HS-27A (cell line): ENCODE results near the gene PIGT.

Experiments used
- DNase-seq: peaks from one replicate; pipeline ENCODE4 v3.0.0-alpha.2; 2012; ENCODE audit warnings: low read depth, missing footprints

PIGT gene

DNA sequence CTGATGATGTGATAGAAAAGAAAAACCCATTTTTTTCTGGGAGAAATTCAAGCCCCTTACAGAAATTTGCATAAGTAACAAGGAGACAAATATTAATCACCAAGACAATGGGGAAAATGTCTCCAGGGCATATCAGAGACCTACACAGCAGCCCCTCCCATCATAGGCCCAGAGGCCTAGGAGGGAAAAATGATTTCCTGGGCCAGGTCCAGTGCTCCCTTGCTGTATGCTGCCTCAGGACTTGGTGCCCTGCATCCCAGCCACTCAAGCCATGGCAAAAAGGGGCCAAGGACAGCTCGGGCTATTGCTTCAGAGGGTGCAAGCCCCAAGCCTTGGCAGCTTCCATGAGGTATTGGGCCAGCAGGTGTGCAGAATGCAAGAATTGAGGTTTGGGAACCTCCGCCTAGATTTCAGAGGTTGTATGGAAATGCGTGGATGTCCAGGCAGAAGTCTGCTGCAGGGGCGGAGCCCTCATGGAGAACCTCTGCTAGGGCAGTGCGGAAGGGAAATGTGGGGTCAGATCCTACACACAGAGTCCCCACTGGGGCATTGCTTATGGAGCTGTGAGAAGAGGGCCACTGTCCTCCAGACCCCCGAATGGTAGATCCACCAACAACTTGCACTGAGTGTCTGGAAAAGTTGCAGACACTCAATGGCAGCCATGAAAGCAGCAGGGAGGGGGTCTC, 15.5 kb upstream of the PIGT start:
- DNase-seq: no peak

- no peak for DNase-seq
Observed at GRCh38 chr20:45402946-45403345, 13.0 kb upstream of the PIGT start.

DNA sequence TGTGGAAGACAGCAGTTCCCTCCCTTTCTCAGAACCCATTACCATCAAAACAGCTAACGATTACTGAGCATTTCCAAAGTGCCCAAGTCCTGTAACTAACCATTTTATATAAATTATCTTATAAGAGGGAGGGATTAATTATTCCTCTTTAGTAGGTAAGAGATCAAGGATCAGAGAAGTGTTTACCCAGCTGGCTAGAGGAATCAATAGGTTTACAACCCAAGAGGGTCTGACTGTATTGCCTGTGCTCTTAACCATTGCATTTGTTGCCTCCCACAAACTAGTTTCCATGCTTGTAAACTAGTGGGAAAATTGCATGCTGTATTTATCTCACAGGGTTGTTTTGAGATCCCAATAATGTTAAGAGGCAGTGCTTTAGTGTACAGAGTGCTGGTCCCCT, 11.5 kb upstream of the PIGT start:
- no peak for DNase-seq

GRCh38 chr20:45405571-45406259, 10.2 kb upstream of the PIGT start:
- DNase-seq: no peak

DNA sequence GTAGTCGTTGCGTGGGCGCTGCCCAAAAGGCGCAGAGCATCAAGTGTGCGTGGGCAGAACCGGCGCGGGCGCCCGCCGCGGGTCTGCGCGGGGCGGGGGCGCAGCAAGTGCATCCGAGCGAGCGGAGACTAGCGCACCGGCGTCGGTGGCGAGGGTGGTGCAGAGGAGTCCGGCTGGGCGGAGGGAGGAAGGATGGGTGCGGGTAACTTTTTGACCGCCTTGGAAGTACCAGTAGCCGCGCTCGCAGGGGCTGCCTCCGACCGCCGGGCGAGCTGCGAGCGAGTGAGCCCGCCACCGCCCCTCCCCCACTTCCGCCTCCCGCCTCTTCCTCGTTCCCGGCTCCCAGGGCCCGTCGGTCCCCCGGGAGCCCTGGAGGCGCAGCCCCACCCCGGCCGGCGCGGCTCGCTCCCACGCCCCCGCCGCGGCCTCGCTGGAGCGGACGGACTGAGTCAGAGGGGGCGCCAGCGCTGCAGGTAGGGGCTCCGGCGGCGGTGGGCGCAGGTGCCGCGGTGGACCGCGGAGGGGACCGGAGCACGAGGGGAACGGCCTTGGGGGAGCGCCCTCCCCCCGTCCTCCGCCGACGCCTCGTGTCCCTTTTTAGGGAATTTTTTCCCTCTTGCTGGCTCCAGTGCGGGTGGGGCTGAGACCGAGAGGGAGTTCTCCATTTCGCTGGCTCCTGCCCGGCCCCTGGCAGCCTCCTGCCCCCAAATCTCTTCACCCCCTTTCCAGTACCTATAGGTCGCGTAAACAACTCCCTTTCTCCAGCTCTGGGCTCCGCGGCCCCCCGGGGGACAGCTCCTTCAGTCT, 9.5 kb upstream of the PIGT start:
- no peak for DNase-seq

- DNase-seq: no peak
Observed at GRCh38 chr20:45407067-45407745, 8.7 kb upstream of the PIGT start.

GRCh38 chr20:45407783-45408645, 7.9 kb upstream of the PIGT start, which contains the start of gene DBNDD2:
Gene DBNDD2, plus strand, starts transcription at chr20:45408289. Its CDS starts 179 bp downstream, at chr20:45408468.
- no peak for DNase-seq

GRCh38 chr20:45408646-45409213, 7.2 kb upstream of the PIGT start:
- no peak for DNase-seq

DNA sequence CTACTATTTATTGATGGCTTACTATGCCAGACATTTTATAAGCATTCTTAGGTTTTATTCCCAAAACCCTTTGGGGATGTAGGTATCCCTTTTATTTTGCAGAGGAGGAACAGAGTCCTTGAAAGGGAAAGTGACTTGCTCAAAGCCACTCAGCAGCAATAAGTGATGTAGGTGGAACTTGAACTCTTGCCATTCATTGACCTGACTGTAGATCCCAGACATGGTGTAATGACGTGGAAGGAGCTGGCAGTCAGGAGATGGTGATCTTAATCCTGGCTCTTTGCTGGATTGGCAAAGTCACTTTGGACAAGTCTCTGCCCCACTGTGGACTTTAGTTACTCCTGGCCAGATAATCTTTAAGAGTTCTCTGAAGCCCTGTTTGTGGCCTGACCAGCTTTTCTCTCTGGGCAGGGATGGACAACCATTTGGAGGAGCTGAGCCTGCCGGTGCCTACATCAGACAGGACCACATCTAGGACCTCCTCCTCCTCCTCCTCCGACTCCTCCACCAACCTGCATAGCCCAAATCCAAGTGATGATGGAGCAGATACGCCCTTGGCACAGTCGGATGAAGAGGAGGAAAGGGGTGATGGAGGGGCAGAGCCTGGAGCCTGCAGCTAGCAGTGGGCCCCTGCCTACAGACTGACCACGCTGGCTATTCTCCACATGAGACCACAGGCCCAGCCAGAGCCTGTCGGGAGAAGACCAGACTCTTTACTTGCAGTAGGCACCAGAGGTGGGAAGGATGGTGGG, 6.2 kb upstream of the PIGT start:
- no peak for DNase-seq

- DNase-seq: no peak
Observed at GRCh38 chr20:45410887-45411286, 5.1 kb upstream of the PIGT start.

GRCh38 chr20:45412653-45413052, 3.3 kb upstream of the PIGT start:
- DNase-seq: no peak

- DNase-seq: no peak
Observed at GRCh38 chr20:45413479-45413878, 2.5 kb upstream of the PIGT start.

- no peak for DNase-seq
Observed at GRCh38 chr20:45416917-45417316, 976 bp downstream of the PIGT start.

GRCh38 chr20:45419188-45420091, 3.5 kb downstream of the PIGT start:
- no peak for DNase-seq

GRCh38 chr20:45420125-45420524, 4.2 kb downstream of the PIGT start:
- DNase-seq: no peak

DNA sequence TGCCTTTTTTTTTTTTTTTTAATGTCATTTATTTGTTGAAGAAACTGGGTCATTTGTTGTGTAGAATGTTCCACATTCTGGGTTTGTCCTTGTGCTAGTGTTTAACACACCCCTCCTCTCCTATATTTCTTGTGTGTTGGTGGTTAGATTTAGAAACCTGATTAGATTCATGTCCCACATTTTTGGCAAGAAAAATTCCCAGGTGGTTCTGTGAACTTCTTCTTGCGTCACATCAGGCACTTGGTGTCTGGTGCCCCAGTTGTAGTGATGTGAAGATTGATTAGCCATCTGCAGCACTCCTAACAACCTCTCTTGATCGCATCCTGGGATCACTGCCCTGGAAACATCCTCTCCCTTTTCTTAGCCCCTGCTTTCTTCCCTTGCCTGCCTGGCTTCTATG, 7.8 kb downstream of the PIGT start:
- no peak for DNase-seq

DNA sequence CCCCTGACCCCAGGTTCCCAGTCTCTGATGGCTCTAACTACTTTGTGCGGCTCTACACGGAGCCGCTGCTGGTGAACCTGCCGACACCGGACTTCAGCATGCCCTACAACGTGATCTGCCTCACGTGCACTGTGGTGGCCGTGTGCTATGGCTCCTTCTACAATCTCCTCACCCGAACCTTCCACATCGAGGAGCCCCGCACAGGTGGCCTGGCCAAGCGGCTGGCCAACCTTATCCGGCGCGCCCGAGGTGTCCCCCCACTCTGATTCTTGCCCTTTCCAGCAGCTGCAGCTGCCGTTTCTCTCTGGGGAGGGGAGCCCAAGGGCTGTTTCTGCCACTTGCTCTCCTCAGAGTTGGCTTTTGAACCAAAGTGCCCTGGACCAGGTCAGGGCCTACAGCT, 9.6 kb downstream of the PIGT start:
- DNase-seq: no peak

GRCh38 chr20:45426320-45427016, 10.5 kb downstream of the PIGT start:
- no peak for DNase-seq
